ENCODE measurements around the gene CHMP5. TPM values are rescaled to one million over a fixed set of nuclear protein-coding genes. Genes with fewer than 3 reads are reported as not detected.

Gene CHMP5
- total RNA-seq (79.8 TPM), polyA plus RNA-seq (118 TPM)
- long read RNA-seq, donor 1, partial matches to known transcripts = 0 of 2 reads
- long read RNA-seq, donor 1, other reads (novel, unspliced or antisense) = 0 of 2 reads
- long read RNA-seq, donor 2 = 0 reads
- long read RNA-seq, donor 3, transcript CHMP5-201 (8 exons, 1,477 nt) = major isoform, 101 of 182 reads
- long read RNA-seq, donor 3, partial matches to known transcripts = 76 of 182 reads
- long read RNA-seq, donor 3, other reads (novel, unspliced or antisense) = 0 of 182 reads
- long read RNA-seq, donor 4, transcript CHMP5-201 (8 exons, 1,477 nt) = major isoform, 24 of 40 reads
- long read RNA-seq, donor 4, partial matches to known transcripts = 15 of 40 reads
- long read RNA-seq, donor 4, other reads (novel, unspliced or antisense) = 0 of 40 reads
- long read RNA-seq, donor 5, transcript CHMP5-201 (8 exons, 1,477 nt) = major isoform, 123 of 315 reads
- long read RNA-seq, donor 5, partial matches to known transcripts = 186 of 315 reads
- long read RNA-seq, donor 5, other reads (novel, unspliced or antisense) = 0 of 315 reads
- long read RNA-seq, donor 6, transcript CHMP5-201 (8 exons, 1,477 nt) = major isoform, 38 of 45 reads
- long read RNA-seq, donor 6, partial matches to known transcripts = 7 of 45 reads
- long read RNA-seq, donor 6, other reads (novel, unspliced or antisense) = 0 of 45 reads
- long read RNA-seq, donor 7, transcript CHMP5-201 (8 exons, 1,477 nt) = major isoform, 61 of 74 reads
- long read RNA-seq, donor 7, partial matches to known transcripts = 10 of 74 reads
- long read RNA-seq, donor 7, other reads (novel, unspliced or antisense) = 0 of 74 reads
- long read RNA-seq, donor 8, transcript CHMP5-201 (8 exons, 1,477 nt) = major isoform, 23 of 23 reads
- long read RNA-seq, donor 8, partial matches to known transcripts = 0 of 23 reads
- long read RNA-seq, donor 8, other reads (novel, unspliced or antisense) = 0 of 23 reads
- long read RNA-seq, donor 9, transcript CHMP5-201 (8 exons, 1,477 nt) = major isoform, 48 of 61 reads
- long read RNA-seq, donor 9, partial matches to known transcripts = 13 of 61 reads
- long read RNA-seq, donor 9, other reads (novel, unspliced or antisense) = 0 of 61 reads
- long read RNA-seq, donor 10, transcript CHMP5-201 (8 exons, 1,477 nt) = major isoform, 34 of 46 reads
- long read RNA-seq, donor 10, partial matches to known transcripts = 12 of 46 reads
- long read RNA-seq, donor 10, other reads (novel, unspliced or antisense) = 0 of 46 reads

- Histone ChIP-seq H3K27ac (ENCODE audit: low read depth in 1 of 2, low read length in 1 of 2) (peak within 1 kb of the TSS; percentile 85 to 86), H3K4me3 (ENCODE audit: low read length in 2 of 2) (peak within 1 kb of the TSS; percentile 95 to 97), H3K36me3 (ENCODE audit: control insufficient read depth in 2 of 2, insufficient read depth in 2 of 2, low read length in 1 of 2) (peaks cover 20 to 60% of the 10 kb centered on the region in 2 donors), H3K27me3 (ENCODE audit: control insufficient read depth in 2 of 2, insufficient read depth in 1 of 2, low read length in 1 of 2) (no peaks in the 10 kb centered on the region), H3K9me3 (ENCODE audit: control insufficient read depth in 2 of 2, insufficient read depth in 1 of 2, low read length in 1 of 2) (no peaks in the 10 kb centered on the region), H3K4me1 (ENCODE audit: control insufficient read depth in 2 of 2, insufficient read depth in 2 of 2, low read length in 2 of 2) (peaks cover 7 to 21% of the 10 kb centered on the region in 2 donors)
- peak; percentile 97 to 100 (median 99) for DNase-seq (ENCODE audit: low read depth in 6 of 9, low spot score in 9 of 9)
- under 1% methylated on average over 67 of the region's 67 CpGs for WGBS
Measured at GRCh38 chr9:33264473-33265177, at the start of gene CHMP5, which contains the start of gene BAG1. CHMP5 (plus strand) TSS chr9:33265049; CDS start chr9:33265079, 30 bp downstream. BAG1 (minus strand) TSS chr9:33264708.

- Histone ChIP-seq H3K36me3 (ENCODE audit: control insufficient read depth in 2 of 2, insufficient read depth in 2 of 2, low read length in 1 of 2) (no peaks in the 10 kb centered on the region), H3K27me3 (ENCODE audit: control insufficient read depth in 2 of 2, insufficient read depth in 1 of 2, low read length in 1 of 2) (no peaks in the 10 kb centered on the region), H3K4me1 (ENCODE audit: control insufficient read depth in 2 of 2, insufficient read depth in 2 of 2, low read length in 2 of 2) (peaks cover 20 to 37% of the 10 kb centered on the region in 2 donors), H3K27ac (ENCODE audit: low read depth in 1 of 2, low read length in 1 of 2) (peak overlapping the region in 1 of 2 donors; percentile 5), H3K4me3 (ENCODE audit: low read length in 2 of 2) (no peak overlapping the region), H3K9me3 (ENCODE audit: control insufficient read depth in 2 of 2, insufficient read depth in 1 of 2, low read length in 1 of 2) (peaks cover 0 to 3% of the 10 kb centered on the region in 2 donors)
- peak in 5 of 9 donors; percentile 16 to 71 (median 31) for DNase-seq (ENCODE audit: low read depth in 6 of 9, low spot score in 9 of 9)
- WGBS = 50% methylated on average over 14 of the region's 14 CpGs
Measured at GRCh38 chr9:33220681-33221567, 43.9 kb upstream of the CHMP5 start.

GRCh38 chr9:33221568-33221884 lies 43.3 kb upstream of the CHMP5 start:
- no peak for DNase-seq (ENCODE audit: low read depth in 6 of 9, low spot score in 9 of 9)
- WGBS = 80% methylated on average over 3 of the region's 3 CpGs
- Histone ChIP-seq H3K4me1 (ENCODE audit: control insufficient read depth in 2 of 2, insufficient read depth in 2 of 2, low read length in 2 of 2) (peaks cover 20 to 37% of the 10 kb centered on the region in 2 donors), H3K9me3 (ENCODE audit: control insufficient read depth in 2 of 2, insufficient read depth in 1 of 2, low read length in 1 of 2) (peaks cover 0 to 3% of the 10 kb centered on the region in 2 donors), H3K4me3 (ENCODE audit: low read length in 2 of 2) (no peak overlapping the region), H3K27me3 (ENCODE audit: control insufficient read depth in 2 of 2, insufficient read depth in 1 of 2, low read length in 1 of 2) (no peaks in the 10 kb centered on the region), H3K36me3 (ENCODE audit: control insufficient read depth in 2 of 2, insufficient read depth in 2 of 2, low read length in 1 of 2) (no peaks in the 10 kb centered on the region), H3K27ac (ENCODE audit: low read depth in 1 of 2, low read length in 1 of 2) (peak overlapping the region in 1 of 2 donors; percentile 5)

- peak overlapping the region in 1 of 2 donors; percentile 5 for H3K27ac ChIP-seq (ENCODE audit: low read depth in 1 of 2, low read length in 1 of 2)
- H3K4me3 ChIP-seq (ENCODE audit: low read length in 2 of 2) = no peak overlapping the region
- no peaks in the 10 kb centered on the region for H3K36me3 ChIP-seq (ENCODE audit: control insufficient read depth in 2 of 2, insufficient read depth in 2 of 2, low read length in 1 of 2)
- 12% methylated on average over 3 of the region's 3 CpGs for WGBS
- DNase-seq (ENCODE audit: low read depth in 6 of 9, low spot score in 9 of 9) = peak in 5 of 9 donors; percentile 15 to 69 (median 45)
- H3K4me1 ChIP-seq (ENCODE audit: control insufficient read depth in 2 of 2, insufficient read depth in 2 of 2, low read length in 2 of 2) = peaks cover 20 to 33% of the 10 kb centered on the region in 2 donors
- H3K27me3 ChIP-seq (ENCODE audit: control insufficient read depth in 2 of 2, insufficient read depth in 1 of 2, low read length in 1 of 2) = no peaks in the 10 kb centered on the region
- peaks cover 0 to 3% of the 10 kb centered on the region in 2 donors for H3K9me3 ChIP-seq (ENCODE audit: control insufficient read depth in 2 of 2, insufficient read depth in 1 of 2, low read length in 1 of 2)
Measured at GRCh38 chr9:33222031-33222430, 42.8 kb upstream of the CHMP5 start.

GRCh38 chr9:33223696-33224095 lies 41.2 kb upstream of the CHMP5 start:
- Histone ChIP-seq H3K9me3 (ENCODE audit: control insufficient read depth in 2 of 2, insufficient read depth in 1 of 2, low read length in 1 of 2) (peaks cover 0 to 3% of the 10 kb centered on the region in 2 donors), H3K27ac (ENCODE audit: low read depth in 1 of 2, low read length in 1 of 2) (no peak overlapping the region), H3K4me3 (ENCODE audit: low read length in 2 of 2) (no peak overlapping the region), H3K4me1 (ENCODE audit: control insufficient read depth in 2 of 2, insufficient read depth in 2 of 2, low read length in 2 of 2) (peaks cover 20 to 30% of the 10 kb centered on the region in 2 donors), H3K36me3 (ENCODE audit: control insufficient read depth in 2 of 2, insufficient read depth in 2 of 2, low read length in 1 of 2) (no peaks in the 10 kb centered on the region), H3K27me3 (ENCODE audit: control insufficient read depth in 2 of 2, insufficient read depth in 1 of 2, low read length in 1 of 2) (no peaks in the 10 kb centered on the region)
- DNase-seq (ENCODE audit: low read depth in 6 of 9, low spot score in 9 of 9) = no peak
- 93% methylated on average over 1 of the region's 1 CpG for WGBS

- 26% methylated on average over 6 of the region's 6 CpGs for WGBS
- peak; percentile 41 to 90 (median 79) for DNase-seq (ENCODE audit: low read depth in 6 of 9, low spot score in 9 of 9)
- Histone ChIP-seq H3K27ac (ENCODE audit: low read depth in 1 of 2, low read length in 1 of 2) (no peak overlapping the region), H3K4me1 (ENCODE audit: control insufficient read depth in 2 of 2, insufficient read depth in 2 of 2, low read length in 2 of 2) (peaks cover 16 to 22% of the 10 kb centered on the region in 2 donors), H3K27me3 (ENCODE audit: control insufficient read depth in 2 of 2, insufficient read depth in 1 of 2, low read length in 1 of 2) (no peaks in the 10 kb centered on the region), H3K4me3 (ENCODE audit: low read length in 2 of 2) (no peak overlapping the region), H3K36me3 (ENCODE audit: control insufficient read depth in 2 of 2, insufficient read depth in 2 of 2, low read length in 1 of 2) (no peaks in the 10 kb centered on the region), H3K9me3 (ENCODE audit: control insufficient read depth in 2 of 2, insufficient read depth in 1 of 2, low read length in 1 of 2) (peaks cover 0 to 3% of the 10 kb centered on the region in 2 donors)
Measured at GRCh38 chr9:33225319-33226147, 39.3 kb upstream of the CHMP5 start.

GRCh38 chr9:33227008-33227398 lies 37.8 kb upstream of the CHMP5 start:
- Histone ChIP-seq H3K27me3 (ENCODE audit: control insufficient read depth in 2 of 2, insufficient read depth in 1 of 2, low read length in 1 of 2) (no peaks in the 10 kb centered on the region), H3K27ac (ENCODE audit: low read depth in 1 of 2, low read length in 1 of 2) (no peak overlapping the region), H3K9me3 (ENCODE audit: control insufficient read depth in 2 of 2, insufficient read depth in 1 of 2, low read length in 1 of 2) (no peaks in the 10 kb centered on the region), H3K4me3 (ENCODE audit: low read length in 2 of 2) (no peak overlapping the region), H3K4me1 (ENCODE audit: control insufficient read depth in 2 of 2, insufficient read depth in 2 of 2, low read length in 2 of 2) (peaks cover 1 to 7% of the 10 kb centered on the region in 2 donors), H3K36me3 (ENCODE audit: control insufficient read depth in 2 of 2, insufficient read depth in 2 of 2, low read length in 1 of 2) (no peaks in the 10 kb centered on the region)
- DNase-seq (ENCODE audit: low read depth in 6 of 9, low spot score in 9 of 9) = no peak
- WGBS = 62% methylated on average over 10 of the region's 10 CpGs
